Measurements from ENCODE around the gene UTP4. TPM values are rescaled to one million over a fixed set of nuclear protein-coding genes. Genes with fewer than 3 reads are reported as not detected.

The UTP4 gene
- total RNA-seq, 1 experiment from 2014 or later: 26.9 TPM

DNA sequence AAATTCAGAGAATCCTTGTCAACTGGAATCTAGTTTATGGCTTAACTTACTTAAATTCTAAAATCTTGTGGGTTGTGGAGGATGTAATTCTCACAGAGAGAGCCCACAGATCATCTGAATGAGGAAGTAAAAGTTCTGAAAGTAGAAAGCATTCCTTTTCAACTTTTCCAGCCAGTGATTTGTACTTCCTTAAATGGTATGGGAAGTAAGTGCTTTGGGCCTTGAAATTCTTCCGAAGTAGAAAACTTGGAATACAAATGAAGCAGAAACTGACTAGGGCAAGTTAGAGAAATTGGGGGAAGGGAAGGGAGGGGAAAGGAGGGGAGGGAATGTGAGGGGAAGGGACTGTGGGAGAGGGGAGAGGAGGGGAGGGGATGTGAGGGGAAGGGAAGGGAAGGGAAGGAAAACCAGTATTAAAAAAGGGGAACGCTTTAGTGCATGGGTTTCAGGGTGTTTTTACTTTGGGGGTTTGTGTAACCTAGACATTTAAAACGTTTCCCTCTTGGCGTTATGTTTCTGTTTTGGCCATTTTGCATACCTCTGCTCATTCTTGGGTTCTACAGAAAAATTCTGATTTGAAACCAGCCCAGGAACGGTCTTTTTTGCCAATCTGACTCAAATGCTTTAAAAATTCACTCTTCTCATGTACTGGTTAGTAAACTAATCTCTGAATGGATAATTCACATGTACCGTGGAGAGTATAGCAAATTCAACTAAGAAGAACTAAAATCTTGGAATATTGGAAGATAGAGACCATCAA is 39.1 kb downstream of the UTP4 start:
- POLR2A ChIA-PET (ENCODE audit: unreplicated experiment): no interaction called here
- no peak for DNase-seq
- no peak for ATAC-seq
- CTCF ChIA-PET: no interaction called here
- Histone ChIP-seq H3K79me2 (ENCODE audit: low read length) (no peaks in the 10 kb centered on the region), H3F3A (ENCODE audit: low read length, unreplicated experiment) (peaks cover 13% of the 10 kb centered on the region), H3K36me3 (ENCODE audit: low read depth, low read length) (peaks cover 28% of the 10 kb centered on the region), H2AFZ (ENCODE audit: low read length) (no peak overlapping the region), H3K27ac (ENCODE audit: low read length) (no peak overlapping the region), H3K4me2 (ENCODE audit: low read length) (no peak overlapping the region), H3K4me3 (ENCODE audit: low read length) (no peak overlapping the region), H3K27me3 (ENCODE audit: low read length) (no peaks in the 10 kb centered on the region), H3K4me1 (ENCODE audit: insufficient read depth, low read length) (peaks cover 39% of the 10 kb centered on the region), H3K9ac (ENCODE audit: low read length) (no peak overlapping the region), H3K9me2 (replicated peaks; ENCODE audit: low read length) (no peaks in the 10 kb centered on the region), H4K20me1 (ENCODE audit: low read length) (no peaks in the 10 kb centered on the region), H3K9me3 (ENCODE audit: low read length) (no peaks in the 10 kb centered on the region)
- no TSS peak for BruUV-seq (replicated peaks)
- intact Hi-C loops (cut with micrococcal nuclease): no loop called here
- TF ChIP-seq, protein P1, sequence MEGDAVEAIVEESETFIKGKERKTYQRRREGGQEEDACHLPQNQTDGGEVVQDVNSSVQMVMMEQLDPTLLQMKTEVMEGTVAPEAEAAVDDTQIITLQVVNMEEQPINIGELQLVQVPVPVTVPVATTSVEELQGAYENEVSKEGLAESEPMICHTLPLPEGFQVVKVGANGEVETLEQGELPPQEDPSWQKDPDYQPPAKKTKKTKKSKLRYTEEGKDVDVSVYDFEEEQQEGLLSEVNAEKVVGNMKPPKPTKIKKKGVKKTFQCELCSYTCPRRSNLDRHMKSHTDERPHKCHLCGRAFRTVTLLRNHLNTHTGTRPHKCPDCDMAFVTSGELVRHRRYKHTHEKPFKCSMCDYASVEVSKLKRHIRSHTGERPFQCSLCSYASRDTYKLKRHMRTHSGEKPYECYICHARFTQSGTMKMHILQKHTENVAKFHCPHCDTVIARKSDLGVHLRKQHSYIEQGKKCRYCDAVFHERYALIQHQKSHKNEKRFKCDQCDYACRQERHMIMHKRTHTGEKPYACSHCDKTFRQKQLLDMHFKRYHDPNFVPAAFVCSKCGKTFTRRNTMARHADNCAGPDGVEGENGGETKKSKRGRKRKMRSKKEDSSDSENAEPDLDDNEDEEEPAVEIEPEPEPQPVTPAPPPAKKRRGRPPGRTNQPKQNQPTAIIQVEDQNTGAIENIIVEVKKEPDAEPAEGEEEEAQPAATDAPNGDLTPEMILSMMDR (conservative IDR thresholded peaks at IDR 0.05; ENCODE audit: low read depth, low read length): no peak
- TF ChIP-seq EZH2phosphoT487 (IDR thresholded peaks at IDR 0.05; ENCODE audit: borderline replicate concordance, low read length) (no peak), EZH2 (IDR thresholded peaks at IDR 0.05; ENCODE audit: low read length, unreplicated experiment) (no peak)

DNA sequence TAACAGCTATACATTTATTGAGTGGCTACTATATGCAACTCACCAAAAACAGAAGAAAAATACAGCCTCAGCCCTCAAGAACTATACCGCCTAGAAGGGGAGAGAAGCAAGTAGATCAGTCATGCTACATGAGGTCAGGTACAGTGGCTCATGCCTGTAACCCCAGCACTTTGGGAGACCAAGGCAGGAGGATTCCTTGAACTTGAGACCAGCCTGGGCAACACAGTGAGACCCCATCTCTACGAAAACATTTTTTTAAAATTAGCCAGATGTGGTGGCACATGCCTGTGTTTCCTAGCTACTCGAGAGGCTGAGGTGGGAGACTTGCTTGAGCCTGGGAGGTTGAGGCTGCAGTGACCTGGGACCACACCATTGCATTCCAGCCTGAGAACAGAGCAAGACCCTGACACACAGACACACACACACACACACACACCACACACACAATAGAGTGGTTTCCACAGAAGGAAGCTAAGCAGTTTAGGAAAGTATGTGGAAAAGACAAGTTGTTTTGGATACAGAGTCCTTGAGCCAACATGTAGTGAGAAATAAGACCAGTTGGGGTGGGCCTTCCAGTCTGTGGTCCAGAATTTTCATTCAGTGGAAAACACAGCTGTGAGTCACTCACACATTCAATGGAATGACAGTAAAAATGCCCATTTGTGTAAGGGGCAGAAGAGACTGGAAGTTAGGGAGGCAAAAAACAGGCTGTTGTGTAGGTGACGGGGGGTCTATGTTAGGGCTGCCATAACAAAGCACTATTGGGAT is 43.8 kb downstream of the UTP4 start:
- peaks cover 39% of the 10 kb centered on the region for H3K4me1 ChIP-seq (ENCODE audit: insufficient read depth, low read length)
- TF ChIP-seq EZH2 (IDR thresholded peaks at IDR 0.05; ENCODE audit: low read length, unreplicated experiment) (no peak), EZH2phosphoT487 (IDR thresholded peaks at IDR 0.05; ENCODE audit: borderline replicate concordance, low read length) (no peak)
- TF ChIP-seq, protein P1 (conservative IDR thresholded peaks at IDR 0.05; ENCODE audit: low read depth, low read length): no peak
- no TSS peak for BruUV-seq (replicated peaks)
- H2AFZ ChIP-seq (ENCODE audit: low read length): no peak overlapping the region
- ChIA-PET CTCF (no interaction called here), POLR2A (ENCODE audit: unreplicated experiment) (no interaction called here)
- H3F3A ChIP-seq (ENCODE audit: low read length, unreplicated experiment): peaks cover 5% of the 10 kb centered on the region
- no peaks in the 10 kb centered on the region for H3K9me2 ChIP-seq (replicated peaks; ENCODE audit: low read length)
- no peak overlapping the region for H3K27ac ChIP-seq (ENCODE audit: low read length)
- ATAC-seq (no peak), DNase-seq (no peak)
- H3K9me3 ChIP-seq (ENCODE audit: low read length): no peaks in the 10 kb centered on the region
- H3K79me2 ChIP-seq (ENCODE audit: low read length): no peaks in the 10 kb centered on the region
- intact Hi-C loops (cut with micrococcal nuclease): no loop called here
- no peak overlapping the region for H3K4me2 ChIP-seq (ENCODE audit: low read length)
- no peaks in the 10 kb centered on the region for H3K27me3 ChIP-seq (ENCODE audit: low read length)
- H3K9ac ChIP-seq (ENCODE audit: low read length): no peak overlapping the region
- H3K36me3 ChIP-seq (ENCODE audit: low read depth, low read length): peaks cover 3% of the 10 kb centered on the region; the same call in 1 of the 2 replicates
- no peaks in the 10 kb centered on the region for H4K20me1 ChIP-seq (ENCODE audit: low read length)
- H3K4me3 ChIP-seq (ENCODE audit: low read length): no peak overlapping the region

Data from PC-3 (cell line).